Measurements from ENCODE around the gene MATN1. TPM values are rescaled to one million over a fixed set of nuclear protein-coding genes. Genes with fewer than 3 reads are reported as not detected.

Gene MATN1
- total RNA-seq, 2 experiments from 2014 or later: 0.28 to 0.42 TPM

GRCh38 chr1:30745834-30746208, 22.4 kb upstream of the MATN1 start:
- Histone ChIP-seq H3K36me3 (ENCODE audit: insufficient read depth, low read length) (no peaks in the 10 kb centered on the region), H3K4me1 (ENCODE audit: insufficient read depth, low read length, poor library complexity, severe bottlenecking) (peaks cover 100% of the 10 kb centered on the region), H2AFZ (ENCODE audit: low read length) (no peak overlapping the region), H3K9me3 (ENCODE audit: low read length) (no peaks in the 10 kb centered on the region), H3K4me2 (ENCODE audit: low read length) (peak overlapping the region; percentile 70), H3K9me2 (ENCODE audit: insufficient read depth, low read length) (no peaks in the 10 kb centered on the region), H3K27ac (ENCODE audit: low read depth, low read length, poor library complexity, severe bottlenecking) (peak overlapping the region; percentile 74), H3K79me2 (ENCODE audit: insufficient read depth, low read depth, low read length) (no peaks in the 10 kb centered on the region; the same call in 1 of the 2 replicates), H3K4me3 (ENCODE audit: low read depth, low read length, poor library complexity, severe bottlenecking) (peak overlapping the region; percentile 8), H4K20me1 (ENCODE audit: insufficient read depth, low read length) (peaks cover 6% of the 10 kb centered on the region; the same call in 1 of the 2 replicates)
- intact Hi-C loops (cut with micrococcal nuclease; ENCODE audit: unreplicated experiment): no loop called here
- no peak for DNase-seq (ENCODE audit: low spot score)
- BruUV-seq (replicated peaks): no TSS peak
- CTCF ChIA-PET (ENCODE audit: unreplicated experiment): no interaction called here
- POLR2A ChIA-PET: interaction anchor here (0.7 to 4.7 kb wide), 3 partner anchors 10 to 26 kb away, joined by 3 to 55 read pairs (median 3); no protein-coding TSS in a partner anchor
- TF ChIP-seq CTCF (conservative IDR thresholded peaks at IDR 0.05; ENCODE audit: low read length) (no peak), EZH2phosphoT487 (IDR thresholded peaks at IDR 0.05; ENCODE audit: borderline replicate concordance, low read depth, low read length) (no peak)

DNA sequence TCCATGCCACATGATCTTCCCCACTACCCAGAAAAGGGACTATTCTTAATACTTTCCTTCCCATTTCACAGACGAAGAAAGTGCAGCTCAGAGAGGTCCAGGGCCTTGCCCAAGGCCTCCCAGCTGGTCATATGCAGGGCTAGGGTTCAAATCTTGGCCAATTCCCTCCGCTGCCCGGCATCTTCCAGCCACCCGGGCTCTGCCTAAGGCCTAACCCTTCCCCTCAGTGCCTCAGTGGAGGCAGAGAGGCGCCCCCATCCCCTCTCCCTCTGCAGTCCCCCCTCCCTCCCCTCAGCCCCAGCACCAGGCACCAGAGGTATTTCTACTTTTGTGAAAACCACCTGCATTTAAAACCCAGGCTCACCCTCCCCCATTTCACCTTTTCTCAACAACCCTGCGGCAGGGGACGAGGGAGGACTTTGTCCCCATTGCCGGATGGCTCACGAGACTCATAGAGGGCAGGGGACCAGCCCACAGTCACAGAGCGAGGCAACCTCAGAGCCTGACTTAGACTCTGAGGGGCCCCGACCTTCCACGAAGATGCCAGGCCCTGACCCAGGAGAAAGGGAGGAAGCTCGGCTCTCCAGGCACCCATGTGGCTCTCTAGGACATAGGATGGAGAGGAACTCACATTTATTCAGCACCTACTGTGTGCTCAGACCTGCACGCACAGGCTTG, 21.9 kb upstream of the MATN1 start:
- BruUV-seq (replicated peaks): no TSS peak
- Histone ChIP-seq H3K9me2 (ENCODE audit: insufficient read depth, low read length) (no peaks in the 10 kb centered on the region), H3K79me2 (ENCODE audit: insufficient read depth, low read depth, low read length) (no peaks in the 10 kb centered on the region; the same call in 1 of the 2 replicates), H3K9me3 (ENCODE audit: low read length) (no peaks in the 10 kb centered on the region), H3K4me2 (ENCODE audit: low read length) (peak overlapping the region; percentile 70), H4K20me1 (ENCODE audit: insufficient read depth, low read length) (peaks cover 6% of the 10 kb centered on the region; the same call in 1 of the 2 replicates), H3K4me3 (ENCODE audit: low read depth, low read length, poor library complexity, severe bottlenecking) (peak overlapping the region; percentile 8), H2AFZ (ENCODE audit: low read length) (no peak overlapping the region), H3K4me1 (ENCODE audit: insufficient read depth, low read length, poor library complexity, severe bottlenecking) (peaks cover 99% of the 10 kb centered on the region), H3K36me3 (ENCODE audit: insufficient read depth, low read length) (no peaks in the 10 kb centered on the region), H3K27ac (ENCODE audit: low read depth, low read length, poor library complexity, severe bottlenecking) (peak overlapping the region; percentile 74)
- ChIA-PET CTCF (ENCODE audit: unreplicated experiment) (no interaction called here), POLR2A (interaction anchor here (0.7 to 4.7 kb wide), 5 partner anchors 10 to 25 kb away, joined by 3 to 55 read pairs (median 15); partner anchors contain the start of gene LAPTM5)
- TF ChIP-seq CTCF (conservative IDR thresholded peaks at IDR 0.05; ENCODE audit: low read length): no peak
- no peak for TF ChIP-seq EZH2phosphoT487 (IDR thresholded peaks at IDR 0.05; ENCODE audit: borderline replicate concordance, low read depth, low read length)
- intact Hi-C loops (cut with micrococcal nuclease; ENCODE audit: unreplicated experiment): no loop called here
- no peak for DNase-seq (ENCODE audit: low spot score)

Measured in OCI-LY7 (cell line).